Muscle layer of duodenum (tissue), 2 donors: ENCODE results near the gene ADAM12.
"Not testable (repeated sequence)": the region's sequence is repeated elsewhere in the genome, so short reads cannot be mapped to it uniquely, and the experiment has no call there.

Experiments
- H3K27ac ChIP-seq: one replicate; pipeline ENCODE4 v1.7.0; 2013; ENCODE audit warnings: mild to moderate bottlenecking, low read length
- H3K27me3 ChIP-seq: one replicate; pipeline ENCODE4 v1.7.0; 2013; ENCODE audit warnings: low read depth, mild to moderate bottlenecking, control low read depth, low read length
- H3K36me3 ChIP-seq, 2 donors: one replicate each; pipeline ENCODE4 v1.7.0; 2013; ENCODE audit warnings: low read length in 2 of 2, control low read depth in 1 of 2, mild to moderate bottlenecking in 1 of 2; ENCODE audit not compliant: insufficient read depth in 2 of 2, control insufficient read depth in 1 of 2
- H3K4me1 ChIP-seq, 2 donors: one replicate each; pipeline ENCODE4 v1.7.0; 2013; ENCODE audit warnings: low read length in 2 of 2, mild to moderate bottlenecking in 2 of 2, control low read depth in 1 of 2, moderate library complexity in 1 of 2; ENCODE audit not compliant: insufficient read depth in 2 of 2, control insufficient read depth in 1 of 2
- H3K4me3 ChIP-seq, 2 donors: one replicate each; pipeline ENCODE4 v1.7.0; 2013; ENCODE audit warnings: low read length in 2 of 2, low read depth in 1 of 2, mild to moderate bottlenecking in 1 of 2
- H3K9me3 ChIP-seq, 2 donors: one replicate each; pipeline ENCODE4 v1.7.0; 2013; ENCODE audit warnings: low read length in 2 of 2, control low read depth in 1 of 2, mild to moderate bottlenecking in 1 of 2; ENCODE audit not compliant: control insufficient read depth in 1 of 2
- donor health status: healthy.

The ADAM12 gene

DNA sequence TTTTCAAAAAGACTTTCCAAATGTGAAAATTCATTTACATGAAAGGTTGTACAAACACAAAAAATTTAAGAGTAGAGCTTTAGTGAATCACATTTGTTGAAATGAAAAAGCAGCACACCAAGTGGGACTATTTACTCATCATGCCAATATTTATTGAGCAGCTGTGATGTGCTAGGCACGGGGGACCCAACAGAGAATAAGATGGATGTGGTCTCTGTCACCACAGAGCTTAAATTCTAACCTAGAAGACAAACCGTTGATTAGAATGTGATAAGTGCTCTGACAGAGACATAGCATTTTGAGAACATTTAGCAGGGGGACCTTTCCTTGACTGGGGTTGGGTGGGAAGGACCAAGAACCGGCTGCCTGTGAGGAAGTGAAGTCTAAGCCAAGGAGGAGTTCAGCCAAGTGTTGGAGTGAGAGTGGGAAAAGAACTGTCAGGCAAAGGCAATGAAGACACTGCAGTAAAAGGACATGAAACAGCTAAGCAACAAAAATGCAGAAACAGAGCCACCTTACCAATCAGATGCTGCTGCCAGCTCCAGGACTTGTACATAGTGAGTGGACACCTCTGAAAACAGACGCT lies 19.1 kb downstream of the ADAM12 start:
- no peaks in the 10 kb centered on the region for H3K9me3 ChIP-seq
- no peaks in the 10 kb centered on the region for H3K27me3 ChIP-seq
- no peaks in the 10 kb centered on the region for H3K36me3 ChIP-seq
- no peak overlapping the region for H3K27ac ChIP-seq
- no peak overlapping the region for H3K4me3 ChIP-seq
- no peaks in the 10 kb centered on the region for H3K4me1 ChIP-seq

DNA sequence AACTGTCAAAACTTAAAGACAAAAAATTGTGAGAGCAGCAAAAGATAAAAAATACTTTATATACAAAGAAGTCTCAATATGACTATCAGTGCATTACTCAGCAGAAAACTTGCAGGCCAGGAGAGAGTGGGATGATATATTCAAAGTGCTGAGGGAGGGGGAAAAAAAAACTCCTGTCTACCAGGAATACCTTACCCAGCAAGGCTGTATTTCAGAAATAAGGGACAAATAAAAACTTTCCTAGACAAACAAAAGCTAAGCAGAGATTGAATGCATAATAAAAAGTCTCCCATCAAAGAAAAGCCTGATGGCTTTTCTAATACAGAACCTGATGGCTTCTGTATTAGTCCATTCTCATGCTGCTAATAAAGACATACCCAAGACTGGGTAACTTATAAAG lies 31.1 kb downstream of the ADAM12 start:
- H3K4me1 ChIP-seq: no peaks in the 10 kb centered on the region
- H3K9me3 ChIP-seq: peaks cover 0 to 13% of the 10 kb centered on the region in 2 donors
- no peaks in the 10 kb centered on the region for H3K27me3 ChIP-seq
- no peak overlapping the region for H3K4me3 ChIP-seq
- H3K27ac ChIP-seq: no peak overlapping the region
- no peaks in the 10 kb centered on the region for H3K36me3 ChIP-seq

DNA sequence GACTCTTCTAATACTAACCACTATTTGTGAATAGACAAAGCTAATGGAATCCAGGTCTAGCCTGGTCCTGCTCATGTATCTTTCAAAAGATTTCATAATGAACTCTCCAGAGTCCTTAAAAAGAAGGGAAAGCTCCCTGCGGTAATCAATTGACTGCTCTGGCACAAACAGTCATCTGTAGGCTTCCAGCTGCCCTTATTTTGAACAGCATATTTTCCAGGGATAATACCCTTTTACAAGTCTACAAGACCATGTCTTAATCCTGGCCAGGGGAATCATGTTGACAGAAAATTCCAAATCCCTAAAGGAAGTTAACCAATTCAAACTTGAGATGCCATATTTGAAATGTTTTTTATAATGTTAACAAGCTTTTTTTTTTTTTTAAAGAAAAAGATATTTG lies 34.6 kb downstream of the ADAM12 start:
- no peaks in the 10 kb centered on the region for H3K27me3 ChIP-seq
- H3K9me3 ChIP-seq: peaks cover 0 to 10% of the 10 kb centered on the region in 2 donors
- no peaks in the 10 kb centered on the region for H3K4me1 ChIP-seq
- H3K36me3 ChIP-seq: no peaks in the 10 kb centered on the region
- H3K4me3 ChIP-seq: no peak overlapping the region
- H3K27ac ChIP-seq: no peak overlapping the region

DNA sequence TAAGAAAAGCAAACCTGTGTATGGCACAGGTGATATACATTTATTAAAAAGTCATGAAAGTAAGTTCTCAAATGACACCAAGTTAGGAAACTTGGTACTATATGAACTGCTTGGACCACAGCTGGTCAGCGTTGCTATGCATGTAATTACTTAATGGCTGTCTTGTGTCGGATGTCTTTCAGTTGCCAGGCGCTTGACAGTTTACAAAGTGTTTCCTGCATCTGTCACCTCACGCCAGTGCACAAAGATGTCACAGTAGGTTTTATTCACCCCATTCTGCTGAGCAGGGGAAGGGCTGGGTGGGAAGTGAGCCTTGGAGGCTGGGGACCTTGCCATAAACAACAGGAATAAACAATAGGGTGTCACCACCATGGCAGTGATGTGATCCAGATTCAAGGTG lies 35.8 kb downstream of the ADAM12 start:
- Histone ChIP-seq H3K4me3 (no peak overlapping the region), H3K4me1 (no peaks in the 10 kb centered on the region), H3K27me3 (no peaks in the 10 kb centered on the region), H3K27ac (no peak overlapping the region), H3K36me3 (no peaks in the 10 kb centered on the region), H3K9me3 (peaks cover 0 to 7% of the 10 kb centered on the region in 2 donors)

DNA sequence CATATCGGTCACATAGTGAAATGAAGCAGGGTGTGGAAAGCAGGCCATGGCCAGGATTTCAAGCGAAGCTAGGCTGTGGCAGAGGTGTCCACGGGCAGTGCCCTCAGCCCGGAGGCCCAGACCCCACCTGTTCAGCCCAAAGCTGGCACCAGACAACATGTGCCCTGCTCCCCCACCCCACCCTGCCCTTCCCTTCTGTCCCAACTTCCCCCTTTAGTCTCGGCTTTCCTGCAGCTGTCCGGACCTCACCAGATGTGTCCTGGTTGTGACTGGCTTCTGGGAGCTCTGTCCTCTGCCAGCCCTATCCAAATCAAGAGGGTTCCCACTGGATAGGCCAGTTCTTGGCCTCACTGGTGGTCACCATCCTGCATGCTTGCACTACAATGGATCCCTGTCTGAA lies 37.3 kb downstream of the ADAM12 start:
- H3K4me1 ChIP-seq: no peaks in the 10 kb centered on the region
- H3K4me3 ChIP-seq: no peak overlapping the region
- peaks cover 0 to 4% of the 10 kb centered on the region in 2 donors for H3K9me3 ChIP-seq
- H3K27ac ChIP-seq: no peak overlapping the region
- H3K36me3 ChIP-seq: no peaks in the 10 kb centered on the region
- no peaks in the 10 kb centered on the region for H3K27me3 ChIP-seq

DNA sequence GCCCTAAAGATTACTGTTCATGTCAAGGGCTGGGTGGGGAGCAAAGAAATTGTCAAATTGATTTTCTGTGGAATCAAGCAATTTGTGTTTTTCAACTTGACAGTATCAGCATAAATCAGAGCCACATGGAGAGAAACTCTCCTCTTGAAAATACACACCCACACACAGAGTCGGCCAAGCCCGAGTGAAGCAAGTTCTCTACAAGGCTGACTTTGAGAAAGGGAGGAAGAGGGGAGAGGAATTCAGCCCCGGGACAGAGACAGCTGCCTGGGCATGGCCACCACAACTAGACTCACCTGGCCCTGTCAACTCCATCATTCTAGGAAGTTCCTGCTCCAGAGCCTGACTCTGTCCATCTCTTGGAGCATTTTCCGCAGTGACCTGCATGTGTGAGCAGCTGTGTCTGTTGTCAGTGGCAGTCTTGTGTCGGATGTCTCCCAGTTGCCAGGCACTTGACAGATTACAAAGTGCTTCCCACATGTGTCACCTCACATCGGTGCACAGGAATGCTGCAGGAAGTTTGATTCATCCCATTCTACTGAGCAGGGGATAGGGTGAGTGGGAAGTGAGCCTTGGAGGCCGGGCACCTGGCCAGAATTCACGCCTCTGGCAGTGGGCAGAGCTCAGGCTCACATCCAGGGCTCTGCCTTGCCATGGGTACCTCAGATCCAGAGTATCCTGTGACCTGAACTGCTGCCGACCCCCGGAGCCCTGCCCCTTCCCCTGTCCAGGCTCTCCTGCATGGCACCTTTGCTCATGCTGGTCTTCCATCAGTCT lies 37.9 kb downstream of the ADAM12 start:
- H3K4me1 ChIP-seq: no peaks in the 10 kb centered on the region
- no peak overlapping the region for H3K4me3 ChIP-seq
- no peaks in the 10 kb centered on the region for H3K9me3 ChIP-seq
- no peaks in the 10 kb centered on the region for H3K27me3 ChIP-seq
- no peak overlapping the region for H3K27ac ChIP-seq
- H3K36me3 ChIP-seq: no peaks in the 10 kb centered on the region

DNA sequence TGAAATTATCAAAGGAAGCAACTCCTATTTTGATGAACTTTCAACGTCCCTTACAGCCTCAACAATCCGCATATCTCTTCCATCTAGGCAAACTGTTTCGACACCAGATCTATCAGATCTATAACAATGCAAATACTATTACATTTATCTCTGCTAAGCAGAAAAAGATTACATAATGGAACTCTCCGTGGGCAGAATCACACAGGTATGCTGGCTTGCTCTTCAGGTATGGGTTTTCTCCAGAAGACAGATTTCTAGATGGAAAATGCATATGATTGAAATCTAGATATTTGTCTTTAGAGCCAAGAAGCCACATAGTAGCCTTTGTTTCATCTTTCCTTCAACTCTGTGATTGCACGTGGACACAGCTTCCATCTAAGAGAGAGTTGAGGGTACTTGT lies 38.6 kb downstream of the ADAM12 start:
- H3K4me3 ChIP-seq: no peak overlapping the region
- H3K4me1 ChIP-seq: no peaks in the 10 kb centered on the region
- no peak overlapping the region for H3K27ac ChIP-seq
- no peaks in the 10 kb centered on the region for H3K27me3 ChIP-seq
- no peaks in the 10 kb centered on the region for H3K36me3 ChIP-seq
- H3K9me3 ChIP-seq: no peaks in the 10 kb centered on the region

DNA sequence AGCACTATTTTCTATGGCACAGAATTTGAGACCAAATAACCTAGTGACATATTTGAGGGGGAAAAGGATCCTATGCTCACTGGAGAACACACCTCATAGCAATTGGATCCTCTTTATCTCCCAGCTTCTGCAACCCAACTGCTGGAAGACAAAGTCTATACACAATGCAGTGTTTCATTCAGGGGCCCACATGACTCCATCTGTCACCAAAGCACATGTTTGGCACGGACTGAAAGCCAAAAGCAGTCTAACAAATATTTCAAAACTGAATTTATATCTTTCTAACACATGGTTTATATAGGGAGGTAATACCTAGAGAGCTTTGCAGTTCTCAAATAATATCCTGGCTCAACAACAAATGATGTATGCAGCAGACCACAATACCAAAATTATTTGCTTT lies 39.2 kb downstream of the ADAM12 start:
- no peaks in the 10 kb centered on the region for H3K4me1 ChIP-seq
- H3K4me3 ChIP-seq: no peak overlapping the region
- H3K36me3 ChIP-seq: no peaks in the 10 kb centered on the region
- H3K9me3 ChIP-seq: no peaks in the 10 kb centered on the region
- no peak overlapping the region for H3K27ac ChIP-seq
- H3K27me3 ChIP-seq: no peaks in the 10 kb centered on the region

DNA sequence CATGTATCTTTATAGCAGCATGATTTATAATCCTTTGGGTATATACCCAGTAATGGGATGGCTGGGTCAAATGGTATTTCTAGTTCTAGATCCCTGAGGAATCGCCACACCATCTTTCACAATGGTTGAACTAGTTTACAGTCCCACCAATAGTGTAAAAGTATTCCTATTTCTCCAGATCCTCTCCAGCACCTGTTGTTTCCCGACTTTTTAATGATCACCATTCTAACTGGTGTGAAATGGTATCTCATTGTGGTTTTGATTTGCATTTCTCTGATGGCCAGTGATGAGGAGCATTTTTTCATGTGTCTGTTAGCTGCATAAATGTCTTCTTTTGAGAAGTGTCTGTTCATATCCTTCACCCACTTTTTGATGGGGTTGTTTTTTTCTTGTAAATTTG lies 44.8 kb downstream of the ADAM12 start:
- not testable (repeated sequence) for H3K27me3 ChIP-seq, H3K9me3 ChIP-seq, H3K4me1 ChIP-seq, H3K4me3 ChIP-seq, H3K27ac ChIP-seq, H3K36me3 ChIP-seq

DNA sequence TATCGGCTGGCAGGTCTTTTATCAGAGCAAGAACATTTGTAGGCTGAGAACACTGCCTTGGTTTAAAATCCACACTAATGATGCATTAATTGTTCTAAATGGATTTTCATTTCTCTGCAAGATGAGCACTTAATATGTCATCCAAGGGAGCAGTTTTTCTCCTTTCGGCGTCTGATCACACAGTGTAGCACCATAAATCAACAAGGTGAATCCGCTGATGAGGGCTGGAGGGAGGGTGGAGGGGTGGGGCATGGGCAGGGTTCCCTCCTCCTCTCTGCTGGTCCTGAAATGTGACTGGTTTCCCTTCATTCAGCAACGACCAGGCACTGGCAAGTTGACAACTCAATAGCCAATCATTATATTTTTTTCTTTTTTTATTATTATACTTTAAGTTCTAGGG lies 45.6 kb downstream of the ADAM12 start:
- H3K4me1 ChIP-seq: no peaks in the 10 kb centered on the region
- no peaks in the 10 kb centered on the region for H3K9me3 ChIP-seq
- H3K27ac ChIP-seq: no peak overlapping the region
- H3K4me3 ChIP-seq: no peak overlapping the region
- H3K36me3 ChIP-seq: no peaks in the 10 kb centered on the region
- H3K27me3 ChIP-seq: no peaks in the 10 kb centered on the region

DNA sequence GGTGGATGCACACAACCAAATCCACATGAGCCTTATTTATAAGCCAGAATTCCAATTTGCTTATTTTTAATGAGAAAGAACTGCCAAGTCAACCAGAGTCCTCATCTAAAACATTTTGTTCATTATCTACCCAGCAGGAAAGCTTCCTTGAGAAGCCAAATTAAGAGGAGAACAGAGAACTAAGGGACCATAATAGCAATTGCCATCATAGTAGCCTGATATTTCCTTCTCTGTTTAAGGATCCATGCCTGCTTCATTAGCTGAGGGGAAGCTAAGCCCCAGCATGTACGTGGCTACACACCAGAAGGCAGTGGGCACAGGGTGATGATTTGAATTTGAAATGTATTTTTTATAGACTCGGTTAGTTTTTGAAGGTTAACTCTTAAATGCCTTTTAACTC lies 46.8 kb downstream of the ADAM12 start:
- Histone ChIP-seq H3K4me3 (no peak overlapping the region), H3K4me1 (no peaks in the 10 kb centered on the region), H3K27me3 (no peaks in the 10 kb centered on the region), H3K9me3 (no peaks in the 10 kb centered on the region), H3K27ac (no peak overlapping the region), H3K36me3 (no peaks in the 10 kb centered on the region)
